HG03095 (cell line): ENCODE data around the gene MEDAG.

Source experiments
- ATAC-seq: cut with Tn5 transposase; IDR thresholded peaks from one replicate; pipeline ENCODE4 v1.9.1; 2021; ENCODE audit warnings: moderate library complexity; ENCODE audit not compliant: unreplicated experiment

MEDAG gene

GRCh38 chr13:30872685-30873461 lies 33.2 kb upstream of the MEDAG start:
- no peak for ATAC-seq

GRCh38 chr13:30873499-30873898 lies 32.6 kb upstream of the MEDAG start:
- no peak for ATAC-seq

- no peak for ATAC-seq
Measured at GRCh38 chr13:30874111-30874510, 32.0 kb upstream of the MEDAG start.

GRCh38 chr13:30874561-30874960 lies 31.5 kb upstream of the MEDAG start:
- ATAC-seq = no peak

- no peak for ATAC-seq
Measured at GRCh38 chr13:30877335-30877734, 28.7 kb upstream of the MEDAG start.

GRCh38 chr13:30880151-30880855 lies 25.8 kb upstream of the MEDAG start:
- ATAC-seq = no peak

GRCh38 chr13:30880856-30881155 lies 25.3 kb upstream of the MEDAG start:
- no peak for ATAC-seq

- no peak for ATAC-seq
Measured at GRCh38 chr13:30881191-30881651, 24.9 kb upstream of the MEDAG start.

GRCh38 chr13:30882026-30882850 lies 23.8 kb upstream of the MEDAG start:
- ATAC-seq = no peak

GRCh38 chr13:30882996-30883766 lies 22.9 kb upstream of the MEDAG start:
- no peak for ATAC-seq

- no peak for ATAC-seq
Measured at GRCh38 chr13:30884543-30884942, 21.5 kb upstream of the MEDAG start.

- no peak for ATAC-seq
Measured at GRCh38 chr13:30889196-30889690, 16.8 kb upstream of the MEDAG start.

- no peak for ATAC-seq
Measured at GRCh38 chr13:30892966-30893365, 13.1 kb upstream of the MEDAG start.

GRCh38 chr13:30895773-30896172 lies 10.3 kb upstream of the MEDAG start:
- ATAC-seq = no peak

- ATAC-seq = no peak
Measured at GRCh38 chr13:30898070-30898469, 8.0 kb upstream of the MEDAG start.

- no peak for ATAC-seq
Measured at GRCh38 chr13:30898678-30899241, 7.3 kb upstream of the MEDAG start.

- no peak for ATAC-seq
Measured at GRCh38 chr13:30900436-30900835, 5.6 kb upstream of the MEDAG start.

- no peak for ATAC-seq
Measured at GRCh38 chr13:30900952-30901749, 4.9 kb upstream of the MEDAG start.

GRCh38 chr13:30904043-30904442 lies 2.0 kb upstream of the MEDAG start:
- no peak for ATAC-seq
